SK-N-MC (cell line): Measurements from ENCODE around the gene ME3.

Source experiments
- EZH2 ChIP-seq: fragments of 200-600 bp; sonication (generic); IDR thresholded peaks from one replicate; pipeline ENCODE4 v1.6.1; 2017; ENCODE audit warnings: antibody characterized with exemption
- POLR2AphosphoS5 ChIP-seq: IDR thresholded peaks from 2 replicates; pipeline ENCODE4 v1.6.1; 2012; ENCODE audit warnings: mild to moderate bottlenecking, low read depth, low read length, borderline replicate concordance

DNA sequence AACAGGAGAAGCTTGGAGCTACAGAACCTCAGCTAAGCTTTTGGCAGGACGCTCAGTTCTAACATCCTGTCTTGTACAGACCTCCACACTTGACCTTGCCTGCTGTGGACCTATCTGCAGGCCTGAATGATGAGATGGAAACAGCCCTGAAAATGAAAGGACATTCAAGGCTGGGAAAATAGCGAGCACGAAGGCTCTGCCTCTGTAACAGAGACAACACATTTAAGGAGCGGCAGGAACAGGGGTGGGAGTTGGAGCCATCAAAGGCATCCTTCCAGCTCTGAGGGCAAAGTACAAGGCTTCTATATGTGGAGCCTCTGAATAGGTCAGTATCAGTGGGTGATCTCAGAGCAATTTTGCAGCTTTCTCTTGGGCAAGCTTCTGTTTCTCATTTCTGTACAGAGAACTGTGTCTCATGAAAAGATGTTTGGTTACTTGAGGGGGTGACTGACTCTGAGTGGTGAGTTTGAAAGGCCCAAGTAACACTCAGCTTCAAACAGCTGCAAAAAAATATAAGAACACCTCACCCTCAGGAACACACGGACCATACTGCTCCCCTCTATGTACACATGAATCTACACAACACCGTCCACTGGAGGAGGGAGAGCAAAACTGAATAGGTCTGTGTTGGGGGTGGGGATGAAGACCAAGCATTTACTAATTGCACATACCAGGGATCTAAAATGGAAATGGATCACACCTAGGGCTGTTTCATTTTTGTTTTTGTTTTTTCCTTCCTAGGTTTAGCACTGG, 196.1 kb downstream of the ME3 start:
- TF ChIP-seq POLR2AphosphoS5 (no peak), EZH2 (no peak)
